Stimulated activated CD4-positive, alpha-beta T cell treated with anti-CD3 and anti-CD28 coated beads, Interleukin-2, amount 100 ng/mL, for 24 hours (primary cell): ENCODE results near the gene DNAH1.

Source experiments
- DNase-seq, 2 donors: peaks; one replicate each; pipeline ENCODE4 v3.0.0-alpha.2; 2020

Gene DNAH1

GRCh38 chr3:52361454-52361853 lies 45.3 kb downstream of the DNAH1 start:
- DNase-seq, result no peak

GRCh38 chr3:52361898-52362297 lies 45.8 kb downstream of the DNAH1 start:
- no peak for DNase-seq

GRCh38 chr3:52364322-52365035 lies 48.4 kb downstream of the DNAH1 start:
- no peak for DNase-seq

GRCh38 chr3:52366527-52366926 lies 50.4 kb downstream of the DNAH1 start:
- no peak for DNase-seq

- DNase-seq, result no peak
Observed at GRCh38 chr3:52367891-52368880, 52.1 kb downstream of the DNAH1 start.

GRCh38 chr3:52370531-52370930 lies 54.4 kb downstream of the DNAH1 start:
- DNase-seq, result no peak

GRCh38 chr3:52372822-52373504 lies 56.8 kb downstream of the DNAH1 start:
- peak; percentile 24 for DNase-seq

GRCh38 chr3:52373676-52374075 lies 57.6 kb downstream of the DNAH1 start:
- DNase-seq, result no peak

GRCh38 chr3:52374173-52374572 lies 58.1 kb downstream of the DNAH1 start:
- DNase-seq, result no peak

GRCh38 chr3:52379610-52380009 lies 63.5 kb downstream of the DNAH1 start:
- DNase-seq, result no peak

GRCh38 chr3:52380023-52380422 lies 63.9 kb downstream of the DNAH1 start:
- DNase-seq, result no peak

- DNase-seq, result no peak
Observed at GRCh38 chr3:52381623-52382022, 65.5 kb downstream of the DNAH1 start.

GRCh38 chr3:52383446-52383845 lies 67.3 kb downstream of the DNAH1 start:
- DNase-seq, result no peak

GRCh38 chr3:52384019-52384761 lies 68.1 kb downstream of the DNAH1 start:
- DNase-seq, result no peak

- peak in 1 of 2 donors; percentile 49 for DNase-seq
Observed at GRCh38 chr3:52385157-52385556, 69.0 kb downstream of the DNAH1 start.

GRCh38 chr3:52387481-52387880 lies 71.4 kb downstream of the DNAH1 start:
- no peak for DNase-seq

GRCh38 chr3:52388348-52388821 lies 72.3 kb downstream of the DNAH1 start:
- DNase-seq, result no peak

GRCh38 chr3:52388933-52389332 lies 72.8 kb downstream of the DNAH1 start:
- no peak for DNase-seq

- no peak for DNase-seq
Observed at GRCh38 chr3:52391096-52391495, 75.0 kb downstream of the DNAH1 start.

- DNase-seq, result no peak
Observed at GRCh38 chr3:52392216-52392930, 76.3 kb downstream of the DNAH1 start.

GRCh38 chr3:52393131-52393807 lies 77.2 kb downstream of the DNAH1 start:
- no peak for DNase-seq
